ENCODE data around the gene SMARCAL1.

DNA sequence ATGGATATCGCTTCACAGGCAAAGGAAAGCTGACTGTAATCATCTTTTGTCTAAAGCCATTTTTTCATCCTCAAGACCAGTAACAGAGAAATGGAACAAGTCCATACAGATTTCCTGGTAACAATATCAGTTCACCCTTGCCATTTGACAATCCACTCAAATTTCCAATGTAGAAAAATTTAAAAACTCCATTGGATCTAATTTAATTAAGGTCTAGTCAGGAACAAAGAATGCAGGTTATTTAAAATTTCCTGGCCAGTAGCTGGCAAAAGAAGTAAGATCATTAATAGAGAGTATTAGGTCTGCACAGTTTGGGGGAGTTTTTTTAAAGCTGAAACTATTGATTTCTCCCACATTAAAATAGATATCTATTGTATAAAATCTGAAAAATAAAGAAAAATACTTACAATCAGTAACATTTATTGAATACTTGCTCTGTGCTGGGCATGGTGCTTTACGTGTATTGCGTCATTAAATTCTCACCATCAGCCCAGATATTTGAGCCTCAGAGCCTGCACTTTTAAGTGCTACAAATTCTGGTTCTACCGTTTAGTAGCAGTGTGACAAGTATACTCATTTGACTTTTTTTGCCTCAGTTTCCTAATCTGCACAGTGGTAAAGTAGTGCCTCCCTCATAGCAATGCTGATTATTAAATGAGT, 41.8 kb downstream of the SMARCAL1 start:
- TF ChIP-seq EZH2 (IDR thresholded peaks at IDR 0.05; ENCODE audit: low read depth): no peak
- TF ChIP-seq, protein P1, sequence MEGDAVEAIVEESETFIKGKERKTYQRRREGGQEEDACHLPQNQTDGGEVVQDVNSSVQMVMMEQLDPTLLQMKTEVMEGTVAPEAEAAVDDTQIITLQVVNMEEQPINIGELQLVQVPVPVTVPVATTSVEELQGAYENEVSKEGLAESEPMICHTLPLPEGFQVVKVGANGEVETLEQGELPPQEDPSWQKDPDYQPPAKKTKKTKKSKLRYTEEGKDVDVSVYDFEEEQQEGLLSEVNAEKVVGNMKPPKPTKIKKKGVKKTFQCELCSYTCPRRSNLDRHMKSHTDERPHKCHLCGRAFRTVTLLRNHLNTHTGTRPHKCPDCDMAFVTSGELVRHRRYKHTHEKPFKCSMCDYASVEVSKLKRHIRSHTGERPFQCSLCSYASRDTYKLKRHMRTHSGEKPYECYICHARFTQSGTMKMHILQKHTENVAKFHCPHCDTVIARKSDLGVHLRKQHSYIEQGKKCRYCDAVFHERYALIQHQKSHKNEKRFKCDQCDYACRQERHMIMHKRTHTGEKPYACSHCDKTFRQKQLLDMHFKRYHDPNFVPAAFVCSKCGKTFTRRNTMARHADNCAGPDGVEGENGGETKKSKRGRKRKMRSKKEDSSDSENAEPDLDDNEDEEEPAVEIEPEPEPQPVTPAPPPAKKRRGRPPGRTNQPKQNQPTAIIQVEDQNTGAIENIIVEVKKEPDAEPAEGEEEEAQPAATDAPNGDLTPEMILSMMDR (conservative IDR thresholded peaks at IDR 0.05): no peak

All from PC-9 (cell line).